ENCODE results near the gene SPTA1.

SPTA1 gene

DNA sequence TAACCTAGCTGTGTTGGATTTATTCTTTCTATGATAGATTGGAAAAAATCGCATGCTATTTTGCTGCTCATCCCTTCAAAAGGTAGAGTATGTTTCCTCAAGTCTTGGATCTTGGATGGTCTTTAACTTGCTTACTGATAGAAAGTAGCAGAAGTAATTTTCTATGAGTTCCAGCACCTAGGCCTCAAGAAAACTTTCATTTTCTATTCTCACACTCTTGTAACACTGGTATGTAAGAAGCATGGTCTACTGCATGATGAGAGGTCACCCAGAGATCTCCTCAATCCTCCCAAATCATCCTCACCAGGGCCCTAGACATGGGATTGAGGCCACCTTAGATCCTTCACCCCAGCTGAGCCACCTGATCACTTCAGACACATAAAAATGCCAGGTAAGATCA lies 7.2 kb downstream of the SPTA1 start:
- no peaks in the 10 kb centered on the region for H3K4me1 ChIP-seq (ENCODE audit: control insufficient read depth, insufficient read depth, low read length)

DNA sequence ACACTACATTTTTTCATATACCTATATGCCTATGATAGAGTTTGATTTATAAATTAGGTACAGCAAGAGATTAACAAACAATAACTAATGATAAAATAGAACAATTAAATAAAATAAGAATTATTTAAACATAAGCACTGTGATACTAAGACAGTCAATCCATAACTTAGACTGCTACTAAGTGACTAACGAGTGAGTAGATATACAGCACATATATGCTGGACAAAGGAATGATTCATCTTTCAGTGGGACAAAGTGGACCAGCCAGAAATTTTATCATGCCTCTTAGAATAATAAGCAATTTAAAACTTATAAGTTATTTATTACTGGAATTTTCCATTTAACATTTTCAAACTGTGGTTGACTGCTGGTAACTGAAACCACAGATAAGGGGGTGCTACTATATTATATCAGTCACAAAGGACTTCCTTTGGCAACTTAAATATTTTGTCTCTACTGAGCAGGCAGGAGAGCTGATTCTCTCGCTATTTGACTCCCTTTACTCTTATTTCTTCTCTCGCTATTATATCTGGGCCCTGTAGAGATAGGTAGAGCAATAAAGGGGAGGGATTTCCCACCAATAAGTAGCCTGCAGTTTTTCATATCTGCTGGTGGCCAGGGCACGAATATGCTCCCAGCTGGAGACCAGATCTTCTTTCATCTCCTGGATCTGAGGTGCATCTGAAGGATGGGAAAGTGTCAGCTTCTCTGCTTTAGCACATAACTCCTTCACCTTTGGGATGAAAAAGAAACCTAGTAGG lies 10.8 kb downstream of the SPTA1 start:
- no peak overlapping the region for H3K9ac ChIP-seq (ENCODE audit: low read depth, low read length)
- no peak overlapping the region for H3K4me3 ChIP-seq (ENCODE audit: low read depth, low read length)
- H3K27me3 ChIP-seq (ENCODE audit: control insufficient read depth, insufficient read depth, low read length): no peaks in the 10 kb centered on the region
- H3K4me1 ChIP-seq (ENCODE audit: control insufficient read depth, insufficient read depth, low read length): no peaks in the 10 kb centered on the region
- H3K9me3 ChIP-seq (ENCODE audit: control insufficient read depth, insufficient read depth, low read length): no peaks in the 10 kb centered on the region
- H3K36me3 ChIP-seq (ENCODE audit: control insufficient read depth, insufficient read depth, low read length): no peaks in the 10 kb centered on the region

More for the DNA sequence above, 7.2 kb downstream of the SPTA1 start:
- Histone ChIP-seq H3K9me3 (ENCODE audit: control insufficient read depth, insufficient read depth, low read length) (no peaks in the 10 kb centered on the region), H3K9ac (ENCODE audit: low read depth, low read length) (no peak overlapping the region), H3K36me3 (ENCODE audit: control insufficient read depth, insufficient read depth, low read length) (no peaks in the 10 kb centered on the region), H3K27me3 (ENCODE audit: control insufficient read depth, insufficient read depth, low read length) (no peaks in the 10 kb centered on the region), H3K4me3 (ENCODE audit: low read depth, low read length) (no peak overlapping the region)

DNA sequence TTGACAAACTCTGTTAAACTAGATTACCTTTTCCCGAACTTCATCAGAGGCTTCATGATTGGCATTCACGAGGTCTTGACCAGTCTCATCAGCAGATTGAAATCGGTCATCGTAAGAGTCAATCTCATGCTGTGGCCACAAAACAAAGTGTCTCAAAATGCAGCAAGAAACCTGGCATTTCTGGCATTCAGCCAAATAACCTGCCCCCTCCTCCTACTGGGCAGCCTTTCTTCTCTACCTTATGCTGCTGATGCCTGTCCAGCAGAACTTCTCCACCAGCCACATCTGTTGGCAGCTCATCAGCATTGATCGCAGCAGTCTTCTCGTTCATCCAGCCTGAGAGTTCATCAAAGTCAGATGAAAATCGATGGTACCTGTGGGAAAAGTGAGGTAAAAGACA lies 12.2 kb downstream of the SPTA1 start:
- Histone ChIP-seq H3K4me3 (ENCODE audit: low read depth, low read length) (no peak overlapping the region), H3K9ac (ENCODE audit: low read depth, low read length) (no peak overlapping the region), H3K4me1 (ENCODE audit: control insufficient read depth, insufficient read depth, low read length) (no peaks in the 10 kb centered on the region), H3K9me3 (ENCODE audit: control insufficient read depth, insufficient read depth, low read length) (no peaks in the 10 kb centered on the region), H3K27me3 (ENCODE audit: control insufficient read depth, insufficient read depth, low read length) (no peaks in the 10 kb centered on the region), H3K36me3 (ENCODE audit: control insufficient read depth, insufficient read depth, low read length) (no peaks in the 10 kb centered on the region)

DNA sequence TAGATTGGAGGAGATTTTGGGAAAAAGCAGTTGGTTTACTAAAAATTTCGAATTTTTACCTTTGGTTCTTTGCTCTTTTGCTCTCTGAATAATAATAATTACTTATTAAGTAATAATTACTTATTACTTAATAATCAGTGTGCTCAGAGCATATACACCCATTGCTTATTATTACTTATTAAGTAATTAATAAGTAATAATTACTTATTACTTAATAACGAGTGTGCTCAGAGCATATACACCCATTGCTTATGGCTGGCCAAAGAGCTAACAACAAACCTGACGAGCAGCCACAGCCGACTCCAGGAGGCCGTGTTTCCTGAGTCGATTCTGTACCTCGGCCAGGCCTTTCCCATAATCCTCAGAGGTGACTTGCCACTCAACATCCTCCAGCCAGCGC lies 20.5 kb downstream of the SPTA1 start:
- Histone ChIP-seq H3K9me3 (ENCODE audit: control insufficient read depth, insufficient read depth, low read length) (no peaks in the 10 kb centered on the region), H3K9ac (ENCODE audit: low read depth, low read length) (no peak overlapping the region), H3K4me1 (ENCODE audit: control insufficient read depth, insufficient read depth, low read length) (no peaks in the 10 kb centered on the region), H3K27me3 (ENCODE audit: control insufficient read depth, insufficient read depth, low read length) (no peaks in the 10 kb centered on the region), H3K4me3 (ENCODE audit: low read depth, low read length) (no peak overlapping the region), H3K36me3 (ENCODE audit: control insufficient read depth, insufficient read depth, low read length) (no peaks in the 10 kb centered on the region)

DNA sequence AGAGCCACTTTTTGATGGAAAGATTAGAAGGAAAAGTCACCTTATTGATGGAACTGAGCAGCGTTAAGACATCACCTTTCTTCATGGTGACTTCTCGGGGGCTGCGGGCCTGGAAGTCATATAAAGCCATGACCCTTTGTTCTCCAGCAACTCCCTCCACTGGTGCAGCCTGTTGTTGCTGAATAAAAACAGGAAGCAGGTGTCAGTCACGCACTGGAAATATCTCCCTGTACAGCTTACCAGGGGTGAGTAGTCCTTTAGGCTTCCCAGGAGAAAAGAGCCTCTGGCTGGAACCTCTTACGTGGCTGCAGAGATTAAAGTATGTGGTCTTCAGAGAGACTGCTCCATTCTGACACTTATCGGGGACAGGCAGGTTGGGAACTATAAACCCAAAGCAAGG lies 31.9 kb downstream of the SPTA1 start:
- H3K27me3 ChIP-seq (ENCODE audit: control insufficient read depth, insufficient read depth, low read length): no peaks in the 10 kb centered on the region
- H3K9ac ChIP-seq (ENCODE audit: low read depth, low read length): no peak overlapping the region
- H3K4me1 ChIP-seq (ENCODE audit: control insufficient read depth, insufficient read depth, low read length): no peaks in the 10 kb centered on the region
- H3K4me3 ChIP-seq (ENCODE audit: low read depth, low read length): no peak overlapping the region
- H3K36me3 ChIP-seq (ENCODE audit: control insufficient read depth, insufficient read depth, low read length): no peaks in the 10 kb centered on the region
- no peaks in the 10 kb centered on the region for H3K9me3 ChIP-seq (ENCODE audit: control insufficient read depth, insufficient read depth, low read length)

DNA sequence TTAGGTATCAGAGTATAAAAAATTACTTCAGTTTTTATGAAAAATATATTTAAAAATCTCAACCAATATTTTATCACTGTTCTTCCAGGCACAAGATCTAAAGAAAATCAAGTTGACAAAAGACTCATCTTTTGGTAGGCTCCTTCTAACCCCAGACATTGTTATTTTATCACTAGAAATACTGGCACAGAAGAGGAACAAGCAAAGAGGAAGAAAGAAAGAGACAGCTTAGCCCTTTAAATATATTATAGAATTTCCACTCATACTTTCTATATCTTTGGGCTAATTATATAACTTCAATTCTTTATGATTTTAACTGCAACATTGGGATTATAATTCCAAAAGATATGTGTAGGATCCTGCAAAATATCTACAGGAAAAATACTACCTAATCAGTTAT lies 32.4 kb downstream of the SPTA1 start:
- no peaks in the 10 kb centered on the region for H3K9me3 ChIP-seq (ENCODE audit: control insufficient read depth, insufficient read depth, low read length)
- no peaks in the 10 kb centered on the region for H3K27me3 ChIP-seq (ENCODE audit: control insufficient read depth, insufficient read depth, low read length)
- H3K4me1 ChIP-seq (ENCODE audit: control insufficient read depth, insufficient read depth, low read length): no peaks in the 10 kb centered on the region
- no peaks in the 10 kb centered on the region for H3K36me3 ChIP-seq (ENCODE audit: control insufficient read depth, insufficient read depth, low read length)
- H3K4me3 ChIP-seq (ENCODE audit: low read depth, low read length): no peak overlapping the region
- H3K9ac ChIP-seq (ENCODE audit: low read depth, low read length): no peak overlapping the region

DNA sequence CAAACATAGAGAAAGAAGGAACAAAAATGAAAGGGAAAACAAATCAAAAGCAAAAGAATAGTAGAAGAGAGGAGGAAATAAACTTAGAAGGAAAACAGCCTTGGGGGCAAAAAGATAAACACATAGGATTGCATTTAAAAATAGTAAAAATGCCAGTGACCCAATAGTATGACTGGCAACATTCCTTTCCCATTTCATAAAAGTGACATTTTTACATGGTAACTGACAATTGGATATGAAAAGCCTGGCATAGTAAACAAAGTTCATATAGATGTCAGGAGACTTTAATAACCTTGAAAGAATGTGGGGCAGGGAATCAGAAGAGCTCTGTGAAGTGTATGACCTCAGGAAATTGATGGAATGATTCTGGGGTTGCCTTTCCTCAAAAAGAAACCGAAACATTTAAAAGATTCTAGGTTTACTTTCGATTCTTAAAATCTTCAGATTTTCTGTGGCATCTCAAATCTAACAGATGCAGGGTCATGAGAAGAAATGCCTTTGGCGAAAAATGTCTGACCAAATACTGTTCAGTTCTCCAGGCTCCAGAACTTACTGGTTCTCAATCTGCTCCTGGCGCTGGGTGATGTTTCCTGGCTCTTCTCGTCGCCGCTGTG lies 33.7 kb downstream of the SPTA1 start:
- Histone ChIP-seq H3K4me1 (ENCODE audit: control insufficient read depth, insufficient read depth, low read length) (no peaks in the 10 kb centered on the region), H3K36me3 (ENCODE audit: control insufficient read depth, insufficient read depth, low read length) (no peaks in the 10 kb centered on the region), H3K27me3 (ENCODE audit: control insufficient read depth, insufficient read depth, low read length) (no peaks in the 10 kb centered on the region), H3K4me3 (ENCODE audit: low read depth, low read length) (no peak overlapping the region), H3K9me3 (ENCODE audit: control insufficient read depth, insufficient read depth, low read length) (no peaks in the 10 kb centered on the region), H3K9ac (ENCODE audit: low read depth, low read length) (no peak overlapping the region)

DNA sequence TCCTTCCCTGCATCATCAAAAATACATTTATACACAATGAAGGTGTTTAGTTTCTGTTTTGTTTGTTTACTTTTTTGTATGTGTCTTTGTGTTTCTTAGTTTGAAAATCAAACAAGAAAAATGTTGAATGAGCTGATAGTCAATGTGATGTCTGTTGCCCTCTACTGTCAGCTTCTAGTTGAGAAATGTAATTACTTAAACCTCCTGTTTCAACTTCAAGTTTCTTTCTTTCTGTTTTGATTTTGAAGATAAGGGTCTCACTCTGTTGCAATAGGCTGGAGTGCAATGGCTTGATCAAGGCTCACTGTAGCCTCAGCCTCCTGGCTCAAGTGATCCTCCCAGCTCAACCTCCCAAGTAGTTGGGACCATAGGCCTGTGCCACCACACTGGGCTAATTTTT lies 37.5 kb downstream of the SPTA1 start:
- Histone ChIP-seq H3K27me3 (ENCODE audit: control insufficient read depth, insufficient read depth, low read length) (no peaks in the 10 kb centered on the region), H3K9me3 (ENCODE audit: control insufficient read depth, insufficient read depth, low read length) (no peaks in the 10 kb centered on the region)

DNA sequence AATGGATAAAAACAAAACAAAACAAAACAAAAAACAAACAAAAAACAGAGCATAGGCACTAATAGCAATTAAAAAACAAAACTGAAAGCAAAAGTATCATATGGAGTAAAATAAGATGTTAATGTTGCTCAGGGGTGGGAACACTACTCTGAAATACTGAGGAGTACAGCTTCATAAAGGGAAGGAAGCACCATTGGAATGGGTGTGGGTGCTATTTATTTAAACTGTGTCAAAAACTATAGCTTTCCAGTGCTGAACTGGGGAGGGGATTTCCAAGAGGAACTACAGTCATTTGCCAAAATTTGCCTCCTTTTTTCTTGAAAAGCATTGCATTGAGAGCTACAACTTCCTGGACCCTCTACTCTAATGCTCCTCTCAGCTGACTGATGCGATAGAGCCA lies 40.0 kb downstream of the SPTA1 start:
- Histone ChIP-seq H3K9ac (ENCODE audit: low read depth, low read length) (no peak overlapping the region), H3K9me3 (ENCODE audit: control insufficient read depth, insufficient read depth, low read length) (no peaks in the 10 kb centered on the region), H3K4me1 (ENCODE audit: control insufficient read depth, insufficient read depth, low read length) (no peaks in the 10 kb centered on the region), H3K36me3 (ENCODE audit: control insufficient read depth, insufficient read depth, low read length) (no peaks in the 10 kb centered on the region), H3K4me3 (ENCODE audit: low read depth, low read length) (no peak overlapping the region), H3K27me3 (ENCODE audit: control insufficient read depth, insufficient read depth, low read length) (no peaks in the 10 kb centered on the region)

More for the DNA sequence above, 37.5 kb downstream of the SPTA1 start:
- Histone ChIP-seq H3K4me3 (ENCODE audit: low read depth, low read length) (no peak overlapping the region), H3K9ac (ENCODE audit: low read depth, low read length) (no peak overlapping the region), H3K36me3 (ENCODE audit: control insufficient read depth, insufficient read depth, low read length) (no peaks in the 10 kb centered on the region), H3K4me1 (ENCODE audit: control insufficient read depth, insufficient read depth, low read length) (no peaks in the 10 kb centered on the region)

DNA sequence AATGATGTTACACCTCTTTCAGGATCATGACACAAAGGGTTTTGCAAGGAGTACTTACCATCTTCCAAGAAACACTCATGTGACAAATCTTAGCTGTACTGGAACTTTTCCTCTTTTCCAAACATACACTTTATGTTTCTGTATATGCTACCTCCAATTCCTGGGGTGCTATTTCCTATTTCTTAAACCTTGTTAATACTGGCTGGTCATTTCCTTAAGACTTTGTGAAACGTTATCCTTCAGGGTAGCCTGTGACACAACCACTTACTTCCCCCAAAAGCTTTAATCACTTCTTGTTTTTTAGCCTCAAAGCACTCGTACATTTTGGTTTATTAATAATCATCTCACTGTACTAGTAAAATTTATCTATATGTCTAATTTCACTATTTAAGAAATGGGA lies 42.1 kb downstream of the SPTA1 start:
- H3K9me3 ChIP-seq (ENCODE audit: control insufficient read depth, insufficient read depth, low read length): no peaks in the 10 kb centered on the region
- no peaks in the 10 kb centered on the region for H3K4me1 ChIP-seq (ENCODE audit: control insufficient read depth, insufficient read depth, low read length)
- no peak overlapping the region for H3K4me3 ChIP-seq (ENCODE audit: low read depth, low read length)
- no peaks in the 10 kb centered on the region for H3K27me3 ChIP-seq (ENCODE audit: control insufficient read depth, insufficient read depth, low read length)
- H3K9ac ChIP-seq (ENCODE audit: low read depth, low read length): no peak overlapping the region
- no peaks in the 10 kb centered on the region for H3K36me3 ChIP-seq (ENCODE audit: control insufficient read depth, insufficient read depth, low read length)

DNA sequence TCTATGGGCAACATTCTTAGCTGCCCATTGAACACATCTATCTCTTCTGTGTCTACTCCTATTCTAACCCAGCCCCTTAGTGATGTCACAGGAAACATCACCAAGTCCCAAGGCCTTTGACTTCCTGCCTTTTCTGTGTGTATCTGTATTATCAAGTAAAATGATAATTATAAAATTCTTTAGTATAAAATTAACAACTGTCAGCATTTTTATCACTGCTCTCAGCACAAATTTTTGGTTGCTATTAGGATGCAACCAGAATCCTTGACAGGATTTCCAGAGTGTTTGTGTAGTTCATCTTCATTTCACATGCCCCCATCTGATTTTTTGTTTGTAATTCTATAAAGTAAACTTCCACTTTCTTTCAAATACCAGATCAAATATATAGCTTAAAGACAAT lies 47.6 kb downstream of the SPTA1 start:
- H3K4me1 ChIP-seq (ENCODE audit: control insufficient read depth, insufficient read depth, low read length): no peaks in the 10 kb centered on the region
- no peaks in the 10 kb centered on the region for H3K9me3 ChIP-seq (ENCODE audit: control insufficient read depth, insufficient read depth, low read length)
- no peaks in the 10 kb centered on the region for H3K36me3 ChIP-seq (ENCODE audit: control insufficient read depth, insufficient read depth, low read length)
- no peak overlapping the region for H3K9ac ChIP-seq (ENCODE audit: low read depth, low read length)
- no peaks in the 10 kb centered on the region for H3K27me3 ChIP-seq (ENCODE audit: control insufficient read depth, insufficient read depth, low read length)
- H3K4me3 ChIP-seq (ENCODE audit: low read depth, low read length): no peak overlapping the region

DNA sequence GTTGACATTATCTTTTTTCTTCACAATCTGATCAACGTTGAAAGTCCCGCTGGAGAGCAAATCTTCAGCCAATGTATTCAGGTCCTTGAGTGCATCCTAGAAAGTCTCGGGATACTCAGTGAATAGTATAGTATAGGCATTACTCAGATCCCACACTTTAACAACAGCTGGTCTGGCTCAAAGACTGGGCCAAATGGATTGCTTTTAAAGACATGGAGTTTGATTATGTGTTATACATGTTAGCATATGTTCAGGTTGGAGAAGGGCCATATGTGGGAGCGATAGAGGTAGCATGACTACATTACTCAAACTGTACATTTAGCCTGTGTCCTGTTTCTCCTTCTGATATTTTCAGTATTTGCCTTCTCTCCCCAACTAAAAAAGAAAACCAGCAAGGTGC lies 48.4 kb downstream of the SPTA1 start:
- no peak overlapping the region for H3K4me3 ChIP-seq (ENCODE audit: low read depth, low read length)
- H3K36me3 ChIP-seq (ENCODE audit: control insufficient read depth, insufficient read depth, low read length): no peaks in the 10 kb centered on the region

More for the DNA sequence above, 48.4 kb downstream of the SPTA1 start:
- no peaks in the 10 kb centered on the region for H3K9me3 ChIP-seq (ENCODE audit: control insufficient read depth, insufficient read depth, low read length)
- no peak overlapping the region for H3K9ac ChIP-seq (ENCODE audit: low read depth, low read length)
- no peaks in the 10 kb centered on the region for H3K4me1 ChIP-seq (ENCODE audit: control insufficient read depth, insufficient read depth, low read length)
- no peaks in the 10 kb centered on the region for H3K27me3 ChIP-seq (ENCODE audit: control insufficient read depth, insufficient read depth, low read length)

Measured in iPS-15b (cell line).